Peyer's patch (tissue), 4 donors: ENCODE measurements around the gene BCL2L11.

ENCODE experiments used
- CTCF ChIP-seq, 6 experiments: fragments of 450-650 bp in 4 of 6; fragments of 200-600 bp in 2 of 6; sonication (generic) in 1 of 6; IDR thresholded peaks; one replicate each; pipeline ENCODE4 v1.5.1; 2017 to 2019; ENCODE audit warnings: antibody characterized with exemption in 6 of 6, mild to moderate bottlenecking in 3 of 6, moderate library complexity in 1 of 6
- POLR2A ChIP-seq, 2 donors: fragments of 450-650 bp; IDR thresholded peaks; one replicate each; pipeline ENCODE4 v1.5.1; 2017; ENCODE audit warnings: antibody characterized with exemption in 2 of 2, mild to moderate bottlenecking in 2 of 2, moderate library complexity in 2 of 2

- TF ChIP-seq CTCF (IDR thresholded peaks at IDR 0.05) (no peak), POLR2A (IDR thresholded peaks at IDR 0.05) (no peak)
Measured at GRCh38 chr2:111169268-111169667, 48.6 kb downstream of the BCL2L11 start.
